HCT116 (cell line): ENCODE results near the gene GLRB.

ENCODE experiments used
- CBX3 ChIP-seq: IDR thresholded peaks from 2 replicates; pipeline ENCODE4 v1.6.1; 2012; ENCODE audit warnings: low read depth
- CEBPB ChIP-seq: IDR thresholded peaks from 2 replicates; pipeline ENCODE4 v1.6.1; 2012; ENCODE audit warnings: low read depth
- EGR1 ChIP-seq: IDR thresholded peaks from 2 replicates; pipeline ENCODE4 v1.6.1; 2012; ENCODE audit warnings: low read depth
- EZH2 ChIP-seq: fragments of 200-600 bp; sonication (generic); IDR thresholded peaks from 2 replicates; pipeline ENCODE4 v1.6.1; 2017; ENCODE audit warnings: antibody characterized with exemption, mixed run types
- EZH2phosphoT487 ChIP-seq: fragments of 200-600 bp; IDR thresholded peaks from 2 replicates; pipeline ENCODE4 v1.6.1; 2018; ENCODE audit warnings: antibody characterized with exemption, borderline replicate concordance
- FOSL1 ChIP-seq: IDR thresholded peaks from 2 replicates; pipeline ENCODE4 v1.6.1; 2012; ENCODE audit warnings: low read depth
- POLR2A ChIP-seq: IDR thresholded peaks from 2 replicates; pipeline ENCODE4 v1.7.0; 2011; ENCODE audit warnings: borderline replicate concordance; ENCODE audit not compliant: insufficient read depth, insufficient read length; ENCODE audit errors: extremely low read depth
- RAD21 ChIP-seq: IDR thresholded peaks from 2 replicates; pipeline ENCODE4 v1.6.1; 2012; ENCODE audit warnings: low read depth, mild to moderate bottlenecking
- SP1 ChIP-seq: IDR thresholded peaks from 2 replicates; pipeline ENCODE4 v1.6.1; 2012; ENCODE audit warnings: low read depth
- YY1 ChIP-seq: IDR thresholded peaks from 2 replicates; pipeline ENCODE4 v1.6.1; 2011; ENCODE audit warnings: low read length, low read depth, moderate library complexity, mild to moderate bottlenecking; ENCODE audit not compliant: insufficient replicate concordance; ENCODE audit errors: extremely low read depth
- TF ChIP-seq, protein P1 (sequence below), 3 experiments: fragments of 200-600 bp in 1 of 3; sonication (generic) in 1 of 3; IDR thresholded peaks in 2 of 3; conservative IDR thresholded peaks in 1 of 3; 2 replicates each; pipeline ENCODE4 v1.5.1; 2012 to 2017; ENCODE audit warnings: low read depth in 2 of 3, low read length in 2 of 3, antibody characterized with exemption in 1 of 3, borderline replicate concordance in 1 of 3, control low read depth in 1 of 3, mild to moderate bottlenecking in 1 of 3, mixed read lengths in 1 of 3, mixed run types in 1 of 3, moderate library complexity in 1 of 3; ENCODE audit not compliant: insufficient read depth in 1 of 3

DNA sequence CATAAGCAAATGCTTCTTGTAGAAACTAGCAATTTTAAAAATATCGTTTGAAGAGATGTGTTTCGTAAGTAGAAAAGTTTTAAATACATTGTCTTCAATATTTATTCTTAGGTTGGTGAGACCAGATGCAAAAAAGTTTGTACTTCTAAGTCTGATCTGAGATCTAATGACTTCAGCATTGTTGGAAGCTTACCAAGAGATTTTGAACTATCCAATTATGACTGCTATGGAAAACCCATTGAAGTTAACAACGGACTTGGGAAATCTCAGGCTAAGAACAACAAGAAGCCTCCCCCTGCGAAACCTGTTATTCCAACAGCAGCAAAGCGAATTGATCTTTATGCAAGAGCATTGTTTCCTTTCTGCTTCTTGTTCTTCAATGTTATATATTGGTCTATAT, 94.4 kb downstream of the GLRB start:
- TF ChIP-seq, protein P1, sequence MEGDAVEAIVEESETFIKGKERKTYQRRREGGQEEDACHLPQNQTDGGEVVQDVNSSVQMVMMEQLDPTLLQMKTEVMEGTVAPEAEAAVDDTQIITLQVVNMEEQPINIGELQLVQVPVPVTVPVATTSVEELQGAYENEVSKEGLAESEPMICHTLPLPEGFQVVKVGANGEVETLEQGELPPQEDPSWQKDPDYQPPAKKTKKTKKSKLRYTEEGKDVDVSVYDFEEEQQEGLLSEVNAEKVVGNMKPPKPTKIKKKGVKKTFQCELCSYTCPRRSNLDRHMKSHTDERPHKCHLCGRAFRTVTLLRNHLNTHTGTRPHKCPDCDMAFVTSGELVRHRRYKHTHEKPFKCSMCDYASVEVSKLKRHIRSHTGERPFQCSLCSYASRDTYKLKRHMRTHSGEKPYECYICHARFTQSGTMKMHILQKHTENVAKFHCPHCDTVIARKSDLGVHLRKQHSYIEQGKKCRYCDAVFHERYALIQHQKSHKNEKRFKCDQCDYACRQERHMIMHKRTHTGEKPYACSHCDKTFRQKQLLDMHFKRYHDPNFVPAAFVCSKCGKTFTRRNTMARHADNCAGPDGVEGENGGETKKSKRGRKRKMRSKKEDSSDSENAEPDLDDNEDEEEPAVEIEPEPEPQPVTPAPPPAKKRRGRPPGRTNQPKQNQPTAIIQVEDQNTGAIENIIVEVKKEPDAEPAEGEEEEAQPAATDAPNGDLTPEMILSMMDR (IDR thresholded peaks at IDR 0.05 in 2 of 3, conservative IDR thresholded peaks at IDR 0.05 in 1 of 3; ENCODE audit: borderline replicate concordance in 1 of 3, insufficient read depth in 1 of 3, low read depth in 2 of 3, low read length in 2 of 3) = no peak
- TF ChIP-seq POLR2A = no peak
- no peak for TF ChIP-seq EZH2phosphoT487
- no peak for TF ChIP-seq YY1
- no peak for TF ChIP-seq EZH2
- TF ChIP-seq FOSL1 = no peak
- TF ChIP-seq CEBPB = no peak
- TF ChIP-seq RAD21 = no peak
- no peak for TF ChIP-seq EGR1
- TF ChIP-seq SP1 = no peak
- no peak for TF ChIP-seq CBX3
